Esophagus squamous epithelium (tissue), 5 donors: ENCODE measurements around the gene OSCAR. TPM values are rescaled to one million over a fixed set of nuclear protein-coding genes. Genes with fewer than 3 reads are reported as not detected.
A peak's percentile ranks its signal among the peaks of the same experiment; 100 is the strongest.

Experiments used
- DNase-seq: peaks from one replicate; lab custom pipeline; 2025; lab: John Stamatoyannopoulos, UW
- H3K27ac ChIP-seq, 4 donors: fragments of 200-600 bp; sonication (generic); one replicate each; pipeline ENCODE4 v1.5.1; 2016 to 2019; ENCODE audit warnings: mild to moderate bottlenecking in 1 of 4
- H3K27me3 ChIP-seq, 4 donors: fragments of 200-600 bp; sonication (generic); 1 replicate in 3 of 4; 2 replicates in 1 of 4; pipeline versions ENCODE4 v1.5.1 to v1.6.0; 2017 to 2021; ENCODE audit warnings: antibody characterized with exemption in 1 of 4
- H3K36me3 ChIP-seq, 3 donors: fragments of 200-600 bp; sonication (generic); one replicate each; pipeline ENCODE4 v1.5.1; 2016 to 2019
- H3K4me1 ChIP-seq, 3 donors: fragments of 200-600 bp; sonication (generic); one replicate each; pipeline ENCODE4 v1.5.1; 2017 to 2019
- H3K4me3 ChIP-seq, 4 donors: fragments of 200-600 bp; sonication (generic); 1 replicate in 3 of 4; 2 replicates in 1 of 4; pipeline ENCODE4 v1.5.1; 2016 to 2019; ENCODE audit warnings: mild to moderate bottlenecking in 2 of 4, moderate library complexity in 1 of 4
- H3K9me3 ChIP-seq, 3 donors: fragments of 200-600 bp; sonication (generic); one replicate each; pipeline ENCODE4 v1.5.1; 2016 to 2019
- CTCF ChIP-seq, 6 experiments: fragments of 450-650 bp in 4 of 6; fragments of 200-600 bp in 2 of 6; sonication (generic) in 2 of 6; IDR thresholded peaks; one replicate each; pipeline ENCODE4 v1.5.1; 2016 to 2019; ENCODE audit warnings: antibody characterized with exemption in 6 of 6, mild to moderate bottlenecking in 4 of 6, moderate library complexity in 4 of 6
- POLR2A ChIP-seq, 4 donors: fragments of 450-650 bp; IDR thresholded peaks; one replicate each; pipeline ENCODE4 v1.6.1; 2017; ENCODE audit warnings: antibody characterized with exemption in 4 of 4, mild to moderate bottlenecking in 4 of 4, moderate library complexity in 3 of 4
- WGBS, 2 donors: methylation state at CpG; one replicate each; pipeline ENCODE4 v1.1.5; 2018; 5-methylcytosine and 5-hydroxymethylcytosine counted together
- intact Hi-C: fragments of 100-400 bp; cut with DNase I; formaldehyde crosslinking; loops from one replicate; pipeline ENCODE4 v1.15.0; 2022
- total RNA-seq, 4 donors: library from RNA; depleted of rRNA; stranded (reverse); fragments of >200 nt; gene quantifications; one replicate each; pipeline ENCODE4 v1.1.0, GENCODE V29; 2016
- donor health status: DM: yes; HTN: yes; CAD: no.

OSCAR gene
- total RNA-seq, 4 donors from 2014 or later = 0.70 to 1.6 (median 1.3) TPM; not detected in 1

- Histone ChIP-seq H3K4me1 (peaks cover 0 to 30% (median 6%) of the 10 kb centered on the region in 3 donors), H3K4me3 (no peak overlapping the region), H3K36me3 (peaks cover 66 to 98% (median 76%) of the 10 kb centered on the region in 3 donors), H3K27me3 (no peaks in the 10 kb centered on the region), H3K27ac (no peak overlapping the region), H3K9me3 (no peaks in the 10 kb centered on the region)
- 89 to 94% methylated on average over 19 to 24 of the region's 28 CpGs for WGBS, 2 donors
- TF ChIP-seq CTCF (IDR thresholded peaks at IDR 0.05) (no peak), POLR2A (IDR thresholded peaks at IDR 0.05) (no peak)
- no peak for DNase-seq
- intact Hi-C loops = no loop called here
These were observed 45.0 kb upstream of the OSCAR start for GRCh38 chr19:54145541-54146158.

- Histone ChIP-seq H3K36me3 (peaks cover 39 to 79% (median 46%) of the 10 kb centered on the region in 3 donors), H3K27me3 (no peaks in the 10 kb centered on the region), H3K4me1 (peaks cover 22 to 46% (median 27%) of the 10 kb centered on the region in 3 donors), H3K27ac (no peak overlapping the region), H3K4me3 (no peak overlapping the region), H3K9me3 (no peaks in the 10 kb centered on the region)
- 83 to 92% methylated on average over 6 to 7 of the region's 7 CpGs for WGBS, 2 donors
- no peak for DNase-seq
- intact Hi-C loops = no loop called here
- TF ChIP-seq POLR2A (IDR thresholded peaks at IDR 0.05) (no peak), CTCF (IDR thresholded peaks at IDR 0.05) (no peak)
These were observed 41.7 kb upstream of the OSCAR start for GRCh38 chr19:54142166-54142780.

- H3K36me3 ChIP-seq = peaks cover 30 to 70% (median 37%) of the 10 kb centered on the region in 3 donors
- H3K27ac ChIP-seq = no peak overlapping the region
- H3K27me3 ChIP-seq = no peaks in the 10 kb centered on the region
- intact Hi-C loops = no loop called here
- no peak for DNase-seq
- TF ChIP-seq CTCF (IDR thresholded peaks at IDR 0.05) (no peak), POLR2A (IDR thresholded peaks at IDR 0.05) (no peak)
- WGBS, 2 donors = 90 to 91% methylated on average over 3 of the region's 3 CpGs
- no peaks in the 10 kb centered on the region for H3K9me3 ChIP-seq
- peaks cover 25 to 45% (median 28%) of the 10 kb centered on the region in 3 donors for H3K4me1 ChIP-seq
- no peak overlapping the region for H3K4me3 ChIP-seq
These were observed 40.8 kb upstream of the OSCAR start for GRCh38 chr19:54141356-54141755.

- DNase-seq = no peak
- 21 to 37% methylated on average over 12 to 16 of the region's 31 CpGs for WGBS, 2 donors
- intact Hi-C loops = no loop called here
These were observed 38.1 kb upstream of the OSCAR start for GRCh38 chr19:54138489-54139256.

More at GRCh38 chr19:54138489-54139256, 38.1 kb upstream of the OSCAR start:
- Histone ChIP-seq H3K4me1 (peaks cover 30 to 67% (median 36%) of the 10 kb centered on the region in 3 donors), H3K9me3 (no peaks in the 10 kb centered on the region), H3K27me3 (no peaks in the 10 kb centered on the region), H3K27ac (peak overlapping the region; percentile 94 to 96 (median 95)), H3K36me3 (peaks cover 7 to 43% (median 10%) of the 10 kb centered on the region in 3 donors), H3K4me3 (peak overlapping the region; percentile 88 to 100 (median 96))
- TF ChIP-seq POLR2A (IDR thresholded peaks at IDR 0.05) (no peak), CTCF (IDR thresholded peaks at IDR 0.05) (no peak)
